HepG2 (cell line): ENCODE measurements around the gene ACP2.

Experiments
- SMC3 ChIP-seq: IDR thresholded peaks from 2 replicates; pipeline ENCODE4 v1.6.1; 2011; ENCODE audit warnings: low read length, improper control_type of control experiment
- TCF7L2 ChIP-seq: IDR thresholded peaks from 2 replicates; pipeline ENCODE4 v1.6.1; 2011; ENCODE audit warnings: mild to moderate bottlenecking, low read depth, low read length, moderate library complexity
- TF ChIP-seq, protein P1 (sequence below): sonication (generic); formaldehyde crosslinking; IDR thresholded peaks from 2 replicates; pipeline ENCODE4 v1.4.0; 2020; ENCODE audit warnings: missing genetic modification reagents
- TF ChIP-seq, protein P2 (sequence below): sonication (generic); formaldehyde crosslinking; IDR thresholded peaks from 2 replicates; pipeline ENCODE4 v1.9.0; 2021; ENCODE audit warnings: missing genetic modification reagents, borderline replicate concordance

DNA sequence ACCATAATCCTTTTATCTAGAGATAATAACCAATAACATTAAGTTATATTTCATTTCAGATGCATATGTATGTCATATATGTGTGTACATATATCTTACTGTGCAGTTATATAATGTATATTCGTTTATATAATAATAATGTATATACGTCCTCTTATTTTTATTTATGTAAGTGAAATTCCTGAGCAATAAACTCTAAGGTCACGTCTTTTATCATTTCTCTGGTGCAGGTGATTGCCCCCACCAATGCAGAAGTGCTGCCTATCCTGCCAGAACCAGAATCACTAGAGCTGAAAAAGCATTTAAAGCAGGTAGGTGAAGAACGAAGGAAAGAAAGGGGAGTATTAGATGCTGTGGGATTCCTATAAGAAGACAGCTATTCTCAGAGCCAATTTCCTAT is 30.2 kb upstream of the ACP2 start:
- TF ChIP-seq TCF7L2, result no peak
- TF ChIP-seq SMC3, result no peak
- TF ChIP-seq, protein P1, sequence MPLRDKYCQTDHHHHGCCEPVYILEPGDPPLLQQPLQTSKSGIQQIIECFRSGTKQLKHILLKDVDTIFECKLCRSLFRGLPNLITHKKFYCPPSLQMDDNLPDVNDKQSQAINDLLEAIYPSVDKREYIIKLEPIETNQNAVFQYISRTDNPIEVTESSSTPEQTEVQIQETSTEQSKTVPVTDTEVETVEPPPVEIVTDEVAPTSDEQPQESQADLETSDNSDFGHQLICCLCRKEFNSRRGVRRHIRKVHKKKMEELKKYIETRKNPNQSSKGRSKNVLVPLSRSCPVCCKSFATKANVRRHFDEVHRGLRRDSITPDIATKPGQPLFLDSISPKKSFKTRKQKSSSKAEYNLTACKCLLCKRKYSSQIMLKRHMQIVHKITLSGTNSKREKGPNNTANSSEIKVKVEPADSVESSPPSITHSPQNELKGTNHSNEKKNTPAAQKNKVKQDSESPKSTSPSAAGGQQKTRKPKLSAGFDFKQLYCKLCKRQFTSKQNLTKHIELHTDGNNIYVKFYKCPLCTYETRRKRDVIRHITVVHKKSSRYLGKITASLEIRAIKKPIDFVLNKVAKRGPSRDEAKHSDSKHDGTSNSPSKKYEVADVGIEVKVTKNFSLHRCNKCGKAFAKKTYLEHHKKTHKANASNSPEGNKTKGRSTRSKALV (CRISPR knock-in tag), result no peak
- TF ChIP-seq, protein P2, sequence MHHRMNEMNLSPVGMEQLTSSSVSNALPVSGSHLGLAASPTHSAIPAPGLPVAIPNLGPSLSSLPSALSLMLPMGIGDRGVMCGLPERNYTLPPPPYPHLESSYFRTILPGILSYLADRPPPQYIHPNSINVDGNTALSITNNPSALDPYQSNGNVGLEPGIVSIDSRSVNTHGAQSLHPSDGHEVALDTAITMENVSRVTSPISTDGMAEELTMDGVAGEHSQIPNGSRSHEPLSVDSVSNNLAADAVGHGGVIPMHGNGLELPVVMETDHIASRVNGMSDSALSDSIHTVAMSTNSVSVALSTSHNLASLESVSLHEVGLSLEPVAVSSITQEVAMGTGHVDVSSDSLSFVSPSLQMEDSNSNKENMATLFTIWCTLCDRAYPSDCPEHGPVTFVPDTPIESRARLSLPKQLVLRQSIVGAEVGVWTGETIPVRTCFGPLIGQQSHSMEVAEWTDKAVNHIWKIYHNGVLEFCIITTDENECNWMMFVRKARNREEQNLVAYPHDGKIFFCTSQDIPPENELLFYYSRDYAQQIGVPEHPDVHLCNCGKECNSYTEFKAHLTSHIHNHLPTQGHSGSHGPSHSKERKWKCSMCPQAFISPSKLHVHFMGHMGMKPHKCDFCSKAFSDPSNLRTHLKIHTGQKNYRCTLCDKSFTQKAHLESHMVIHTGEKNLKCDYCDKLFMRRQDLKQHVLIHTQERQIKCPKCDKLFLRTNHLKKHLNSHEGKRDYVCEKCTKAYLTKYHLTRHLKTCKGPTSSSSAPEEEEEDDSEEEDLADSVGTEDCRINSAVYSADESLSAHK, result no peak
